GM19455 (cell line): ENCODE data around the gene ZNF765.
"Not testable (repeated sequence)": the region's sequence is repeated elsewhere in the genome, so short reads cannot be mapped to it uniquely, and the experiment has no call there.

Experiments used
- ATAC-seq: cut with Tn5 transposase; IDR thresholded peaks from one replicate; pipeline ENCODE4 v1.9.1; 2021; ENCODE audit not compliant: unreplicated experiment

ZNF765 gene

DNA sequence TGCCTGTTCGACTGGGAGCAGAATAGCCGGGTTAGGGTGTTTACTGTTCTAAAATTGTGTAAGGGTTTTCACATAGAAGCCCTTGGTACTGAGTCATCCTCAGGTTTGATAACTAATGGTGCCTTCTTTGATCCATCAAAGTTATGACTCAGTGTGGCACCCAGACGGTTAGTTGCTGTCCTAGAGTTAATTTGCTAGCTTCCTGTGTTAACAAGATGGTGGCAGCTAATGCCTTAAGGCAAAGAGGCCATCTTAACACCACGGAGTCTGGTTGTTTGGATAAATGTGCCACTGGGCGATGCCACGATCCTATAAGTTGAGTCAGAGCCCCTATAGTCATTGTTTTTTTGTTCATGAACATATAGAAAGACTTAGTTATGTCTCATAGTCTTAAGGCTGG is 80.5 kb downstream of the ZNF765 start:
- ATAC-seq, result not testable (repeated sequence)
